MM.1S (cell line): Measurements from ENCODE around the gene FKBP9.

ENCODE experiments used
- CTCF ChIP-seq: fragments of 300-600 bp; sonication (generic); IDR thresholded peaks from 2 replicates; pipeline ENCODE4 v1.5.1; 2016; ENCODE audit warnings: antibody characterized with exemption, low read length, mixed read lengths
- EZH2 ChIP-seq: fragments of 300-600 bp; sonication (generic); optimal IDR thresholded peaks from 2 replicates; pipeline ENCODE3; 2017; ENCODE audit warnings: low read depth, mild to moderate bottlenecking, antibody characterized with exemption, low read length, mixed read lengths
- EZH2phosphoT487 ChIP-seq: fragments of 300-600 bp; sonication (generic); IDR thresholded peaks from 2 replicates; pipeline ENCODE4 v1.6.1; 2018; ENCODE audit warnings: antibody characterized with exemption, low read length

DNA sequence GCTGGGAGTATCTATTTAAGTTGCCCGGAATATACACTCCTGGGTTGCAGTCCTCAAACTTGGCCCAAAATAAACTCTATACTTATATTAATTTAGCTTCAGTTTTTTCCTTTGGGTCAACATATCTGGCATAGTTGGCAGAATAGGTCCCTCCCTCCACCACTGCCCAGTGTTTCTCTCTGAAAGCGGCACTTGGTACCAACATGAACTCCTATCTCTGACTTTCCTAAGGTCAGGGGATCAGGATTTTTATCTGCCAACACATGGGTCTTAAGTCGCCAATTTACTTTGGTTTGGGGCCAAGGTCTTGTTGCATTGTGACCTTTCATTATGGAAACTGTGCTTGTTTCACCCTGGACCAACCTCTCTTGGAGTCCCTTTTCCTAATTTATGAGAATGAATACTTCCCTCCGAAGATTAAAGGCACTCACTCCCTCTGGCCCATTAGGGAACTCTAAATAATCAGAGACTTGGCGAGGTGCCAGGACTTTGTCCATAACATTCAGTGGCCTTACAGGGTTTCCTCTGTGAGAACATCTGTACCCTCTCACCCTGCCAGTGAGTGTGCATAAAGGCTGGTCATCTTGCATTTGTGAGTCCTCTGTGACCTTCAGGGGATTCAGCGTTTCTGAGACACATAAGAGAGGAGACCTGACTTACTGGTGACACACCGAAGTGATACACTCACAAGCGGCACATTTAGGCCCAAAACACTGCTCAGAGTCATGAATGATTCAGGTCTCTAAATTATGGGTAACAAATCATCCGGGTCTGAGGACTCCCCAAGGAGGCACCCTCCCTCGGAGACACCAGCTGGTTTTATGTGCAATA is 19.7 kb upstream of the FKBP9 start:
- TF ChIP-seq CTCF (no peak), EZH2 (no peak), EZH2phosphoT487 (no peak)
